Natural killer cell treated with Interleukin-12 subunit alpha and Interleukin-12 subunit beta and Interleukin-15 and Interleukin-18, amount 100 ng/mL, for 72 hours (primary cell): Measurements from ENCODE around the gene TRMT44. TPM values are rescaled to one million over a fixed set of nuclear protein-coding genes. Genes with fewer than 3 reads are reported as not detected.
A peak's percentile ranks its signal among the peaks of the same experiment; 100 is the strongest.

Experiments
- ATAC-seq, 2 donors: fragments of 150-1000 bp; cut with Tn5 transposase in 1 of 2; sonication (Bioruptor Pico), chemical (Tn5 transposase) in 1 of 2; 2 replicates each; pipeline ENCODE4 v1.10.0; 2021
- DNase-seq: peaks from one replicate; pipeline ENCODE4 v3.0.0; 2022; ENCODE audit warnings: low spot score
- H3K27ac Mint-ChIP-seq, 2 donors: 1 replicate in 1 of 2; 2 replicates in 1 of 2; pipeline ENCODE4 v1.8.0; 2022; ENCODE audit warnings: mixed read lengths in 2 of 2, mild to moderate bottlenecking in 1 of 2, moderate library complexity in 1 of 2
- H3K27me3 Mint-ChIP-seq, 2 donors: 1 replicate in 1 of 2; 2 replicates in 1 of 2; pipeline ENCODE4 v1.8.0; 2022; ENCODE audit warnings: mixed read lengths in 2 of 2
- H3K36me3 Mint-ChIP-seq: one replicate; pipeline ENCODE4 v1.8.0; 2022; ENCODE audit warnings: mixed read lengths
- H3K4me1 Mint-ChIP-seq, 2 donors: 1 replicate in 1 of 2; 2 replicates in 1 of 2; pipeline ENCODE4 v1.8.0; 2022; ENCODE audit warnings: low read depth in 2 of 2, mixed read lengths in 2 of 2, mild to moderate bottlenecking in 1 of 2
- H3K4me3 Mint-ChIP-seq: one replicate; pipeline ENCODE4 v1.8.0; 2022; ENCODE audit warnings: mixed read lengths
- H3K9me3 Mint-ChIP-seq: 2 replicates; pipeline ENCODE4 v1.8.0; 2022; ENCODE audit warnings: mixed read lengths
- total RNA-seq, 2 donors: library from RNA; stranded (reverse); gene quantifications; one replicate each; pipeline ENCODE4 v1.2.3, GENCODE V29; 2022

Gene TRMT44
- total RNA-seq, 2 donors from 2014 or later, result 23.8 to 57.1 TPM

- Mint-ChIP-seq H3K9me3 (no peaks in the 10 kb centered on the region), H3K4me1 (peaks cover 0 to 3% of the 10 kb centered on the region in 2 donors), H3K27ac (no peak overlapping the region), H3K36me3 (peaks cover 17% of the 10 kb centered on the region), H3K4me3 (no peak overlapping the region), H3K27me3 (no peaks in the 10 kb centered on the region)
- DNase-seq (no peak), ATAC-seq (no peak)
Measured at GRCh38 chr4:8457646-8458252, 17.2 kb downstream of the TRMT44 start.

- no peak for ATAC-seq
- H3K36me3 Mint-ChIP-seq, result peaks cover 21% of the 10 kb centered on the region
- H3K4me3 Mint-ChIP-seq, result no peak overlapping the region
- H3K4me1 Mint-ChIP-seq, result peaks cover 0 to 3% of the 10 kb centered on the region in 2 donors
- DNase-seq, result peak; percentile 42
- no peaks in the 10 kb centered on the region for H3K27me3 Mint-ChIP-seq
- H3K9me3 Mint-ChIP-seq, result no peaks in the 10 kb centered on the region
- H3K27ac Mint-ChIP-seq, result no peak overlapping the region
Measured at GRCh38 chr4:8459867-8460445, 19.4 kb downstream of the TRMT44 start.

GRCh38 chr4:8461086-8461485 is 20.5 kb downstream of the TRMT44 start:
- Mint-ChIP-seq H3K27ac (no peak overlapping the region), H3K4me3 (no peak overlapping the region), H3K4me1 (peaks cover 0 to 3% of the 10 kb centered on the region in 2 donors), H3K9me3 (no peaks in the 10 kb centered on the region), H3K36me3 (peaks cover 25% of the 10 kb centered on the region), H3K27me3 (no peaks in the 10 kb centered on the region)
- ATAC-seq, result no peak
- peak; percentile 8 for DNase-seq

GRCh38 chr4:8461616-8462015 is 21.0 kb downstream of the TRMT44 start:
- Mint-ChIP-seq H3K36me3 (peaks cover 20% of the 10 kb centered on the region), H3K4me3 (no peak overlapping the region), H3K9me3 (no peaks in the 10 kb centered on the region), H3K4me1 (peaks cover 0 to 3% of the 10 kb centered on the region in 2 donors), H3K27me3 (no peaks in the 10 kb centered on the region), H3K27ac (no peak overlapping the region)
- DNase-seq (no peak), ATAC-seq (no peak)

GRCh38 chr4:8463811-8464210 is 23.2 kb downstream of the TRMT44 start:
- H3K4me1 Mint-ChIP-seq, result peaks cover 0 to 3% of the 10 kb centered on the region in 2 donors
- no peaks in the 10 kb centered on the region for H3K9me3 Mint-ChIP-seq
- DNase-seq (no peak), ATAC-seq (no peak)
- no peak overlapping the region for H3K4me3 Mint-ChIP-seq
- H3K27me3 Mint-ChIP-seq, result no peaks in the 10 kb centered on the region
- no peak overlapping the region for H3K27ac Mint-ChIP-seq
- peaks cover 9% of the 10 kb centered on the region for H3K36me3 Mint-ChIP-seq

- H3K27ac Mint-ChIP-seq, result no peak overlapping the region
- peaks cover 9% of the 10 kb centered on the region for H3K36me3 Mint-ChIP-seq
- H3K4me1 Mint-ChIP-seq, result peaks cover 0 to 3% of the 10 kb centered on the region in 2 donors
- H3K9me3 Mint-ChIP-seq, result no peaks in the 10 kb centered on the region
- H3K27me3 Mint-ChIP-seq, result no peaks in the 10 kb centered on the region
- DNase-seq (no peak), ATAC-seq (no peak)
- no peak overlapping the region for H3K4me3 Mint-ChIP-seq
Measured at GRCh38 chr4:8464381-8464780, 23.8 kb downstream of the TRMT44 start.

- H3K36me3 Mint-ChIP-seq, result peaks cover 9% of the 10 kb centered on the region
- no peaks in the 10 kb centered on the region for H3K9me3 Mint-ChIP-seq
- H3K4me1 Mint-ChIP-seq, result no peaks in the 10 kb centered on the region
- H3K27ac Mint-ChIP-seq, result no peak overlapping the region
- ATAC-seq (no peak), DNase-seq (no peak)
- H3K4me3 Mint-ChIP-seq, result no peak overlapping the region
- H3K27me3 Mint-ChIP-seq, result no peaks in the 10 kb centered on the region
Measured at GRCh38 chr4:8465615-8466611, 25.3 kb downstream of the TRMT44 start.

GRCh38 chr4:8467016-8467415 is 26.4 kb downstream of the TRMT44 start:
- H3K27ac Mint-ChIP-seq, result no peak overlapping the region
- no peak for ATAC-seq

GRCh38 chr4:8468746-8469535 is 28.4 kb downstream of the TRMT44 start:
- Mint-ChIP-seq H3K36me3 (peaks cover 4% of the 10 kb centered on the region), H3K4me1 (peaks cover 0 to 5% of the 10 kb centered on the region in 2 donors), H3K4me3 (no peak overlapping the region), H3K27me3 (no peaks in the 10 kb centered on the region), H3K9me3 (no peaks in the 10 kb centered on the region), H3K27ac (no peak overlapping the region)
- peak; percentile 63 for DNase-seq
- peak in 1 of 2 donors; percentile 60 for ATAC-seq

More at GRCh38 chr4:8467016-8467415, 26.4 kb downstream of the TRMT44 start:
- H3K9me3 Mint-ChIP-seq, result no peaks in the 10 kb centered on the region
- peaks cover 9% of the 10 kb centered on the region for H3K36me3 Mint-ChIP-seq
- H3K27me3 Mint-ChIP-seq, result no peaks in the 10 kb centered on the region
- peak; percentile 32 for DNase-seq
- peaks cover 0 to 2% of the 10 kb centered on the region in 2 donors for H3K4me1 Mint-ChIP-seq
- no peak overlapping the region for H3K4me3 Mint-ChIP-seq

GRCh38 chr4:8469550-8469949 is 29.0 kb downstream of the TRMT44 start:
- H3K27me3 Mint-ChIP-seq, result no peaks in the 10 kb centered on the region

GRCh38 chr4:8470451-8471024 is 30.0 kb downstream of the TRMT44 start:
- no peak for ATAC-seq
- peak; percentile 45 for DNase-seq
- H3K27me3 Mint-ChIP-seq, result no peaks in the 10 kb centered on the region
- H3K4me3 Mint-ChIP-seq, result no peak overlapping the region
- H3K4me1 Mint-ChIP-seq, result peaks cover 0 to 5% of the 10 kb centered on the region in 2 donors
- no peaks in the 10 kb centered on the region for H3K9me3 Mint-ChIP-seq
- H3K36me3 Mint-ChIP-seq, result no peaks in the 10 kb centered on the region
- no peak overlapping the region for H3K27ac Mint-ChIP-seq

More at GRCh38 chr4:8469550-8469949, 29.0 kb downstream of the TRMT44 start:
- H3K4me3 Mint-ChIP-seq, result no peak overlapping the region
- H3K36me3 Mint-ChIP-seq, result peaks cover 4% of the 10 kb centered on the region
- DNase-seq (peak; percentile 56), ATAC-seq (no peak)
- H3K9me3 Mint-ChIP-seq, result no peaks in the 10 kb centered on the region
- H3K4me1 Mint-ChIP-seq, result peaks cover 0 to 5% of the 10 kb centered on the region in 2 donors
- no peak overlapping the region for H3K27ac Mint-ChIP-seq

GRCh38 chr4:8471211-8471875 is 30.8 kb downstream of the TRMT44 start:
- Mint-ChIP-seq H3K27ac (no peak overlapping the region), H3K36me3 (no peaks in the 10 kb centered on the region), H3K9me3 (no peaks in the 10 kb centered on the region), H3K4me3 (no peak overlapping the region), H3K27me3 (no peaks in the 10 kb centered on the region), H3K4me1 (peaks cover 0 to 5% of the 10 kb centered on the region in 2 donors)
- peak; percentile 26 for DNase-seq
- no peak for ATAC-seq
